Suprapubic skin (tissue), 4 donors: ENCODE data around the gene CHRM1.

Experiments
- EP300 ChIP-seq: sonication (generic); formaldehyde crosslinking; IDR thresholded peaks from one replicate; pipeline ENCODE4 v1.6.1; 2017; ENCODE audit warnings: antibody characterized with exemption
- POLR2A ChIP-seq, 2 donors: fragments of 450-650 bp; IDR thresholded peaks; one replicate each; pipeline ENCODE4 v1.6.1; 2017; ENCODE audit warnings: antibody characterized with exemption in 2 of 2, mild to moderate bottlenecking in 2 of 2, moderate library complexity in 2 of 2
- POLR2AphosphoS5 ChIP-seq, 3 donors: sonication (generic); formaldehyde crosslinking; IDR thresholded peaks; one replicate each; pipeline ENCODE4 v1.6.1; 2017; ENCODE audit warnings: antibody characterized with exemption in 3 of 3
- TF ChIP-seq, protein P1 (sequence below), 2 donors: fragments of 200-600 bp in 1 of 2; fragments of 450-650 bp in 1 of 2; sonication (generic) in 1 of 2; IDR thresholded peaks; one replicate each; pipeline ENCODE4 v1.5.1; 2016 to 2019; ENCODE audit warnings: antibody characterized with exemption in 2 of 2, mild to moderate bottlenecking in 1 of 2, moderate library complexity in 1 of 2

DNA sequence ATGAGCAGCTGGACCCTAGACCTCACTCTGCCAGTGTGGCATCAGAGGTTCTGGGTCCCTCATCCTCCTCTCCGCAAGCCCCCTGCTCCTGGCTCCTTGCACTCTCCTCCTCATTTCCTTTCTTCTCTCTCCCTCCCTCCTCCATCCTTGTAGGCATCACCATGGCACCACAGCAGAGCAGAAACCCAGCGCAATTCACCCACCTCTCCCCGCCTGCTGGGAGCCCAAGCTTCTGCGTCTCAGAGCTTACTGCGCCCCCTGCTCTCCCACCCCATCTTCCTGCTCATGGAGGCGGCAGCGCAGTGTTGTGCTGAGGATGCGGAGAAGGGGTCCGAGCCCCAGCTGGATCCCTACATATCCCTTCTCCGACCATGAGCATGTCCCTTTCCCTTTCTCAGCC, 1.7 kb downstream of the CHRM1 start:
- TF ChIP-seq, protein P1, sequence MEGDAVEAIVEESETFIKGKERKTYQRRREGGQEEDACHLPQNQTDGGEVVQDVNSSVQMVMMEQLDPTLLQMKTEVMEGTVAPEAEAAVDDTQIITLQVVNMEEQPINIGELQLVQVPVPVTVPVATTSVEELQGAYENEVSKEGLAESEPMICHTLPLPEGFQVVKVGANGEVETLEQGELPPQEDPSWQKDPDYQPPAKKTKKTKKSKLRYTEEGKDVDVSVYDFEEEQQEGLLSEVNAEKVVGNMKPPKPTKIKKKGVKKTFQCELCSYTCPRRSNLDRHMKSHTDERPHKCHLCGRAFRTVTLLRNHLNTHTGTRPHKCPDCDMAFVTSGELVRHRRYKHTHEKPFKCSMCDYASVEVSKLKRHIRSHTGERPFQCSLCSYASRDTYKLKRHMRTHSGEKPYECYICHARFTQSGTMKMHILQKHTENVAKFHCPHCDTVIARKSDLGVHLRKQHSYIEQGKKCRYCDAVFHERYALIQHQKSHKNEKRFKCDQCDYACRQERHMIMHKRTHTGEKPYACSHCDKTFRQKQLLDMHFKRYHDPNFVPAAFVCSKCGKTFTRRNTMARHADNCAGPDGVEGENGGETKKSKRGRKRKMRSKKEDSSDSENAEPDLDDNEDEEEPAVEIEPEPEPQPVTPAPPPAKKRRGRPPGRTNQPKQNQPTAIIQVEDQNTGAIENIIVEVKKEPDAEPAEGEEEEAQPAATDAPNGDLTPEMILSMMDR (IDR thresholded peaks at IDR 0.05) = no peak
- TF ChIP-seq POLR2A (IDR thresholded peaks at IDR 0.05) (no peak), EP300 (no peak), POLR2AphosphoS5 (IDR thresholded peaks at IDR 0.05) (no peak)
